ENCODE results near the gene ZNF202. TPM values are rescaled to one million over a fixed set of nuclear protein-coding genes. Genes with fewer than 3 reads are reported as not detected.

Gene ZNF202
- total RNA-seq, 1 experiment from 2014 or later = 7.4 TPM

DNA sequence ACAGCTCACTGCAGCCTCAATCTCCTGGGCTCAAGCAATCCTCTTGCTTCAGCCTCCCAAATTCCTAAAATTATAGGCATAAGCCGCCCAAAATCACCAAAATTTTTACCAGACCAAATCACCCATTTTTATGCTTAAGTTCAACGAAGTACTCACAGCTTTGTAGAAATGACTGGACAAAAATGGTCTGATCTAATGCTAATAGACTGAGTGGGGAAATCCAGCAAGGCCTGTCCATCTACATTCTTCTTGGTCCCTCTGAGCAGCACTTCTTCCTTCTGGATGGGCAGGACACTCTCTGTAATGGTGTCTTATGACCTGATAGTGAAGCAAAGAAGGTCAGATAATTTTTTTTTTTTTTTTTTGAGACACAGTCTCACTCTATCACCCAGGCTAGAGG lies 31.6 kb upstream of the ZNF202 start:
- H3K9me2 ChIP-seq (ENCODE audit: insufficient read depth) = no peaks in the 10 kb centered on the region
- H3K9me3 ChIP-seq (ENCODE audit: insufficient read depth, low read depth) = no peaks in the 10 kb centered on the region; the same call in 1 of the 2 replicates
- H4K20me1 ChIP-seq (ENCODE audit: insufficient read depth) = no peaks in the 10 kb centered on the region
- ChIA-PET POLR2A (ENCODE audit: unreplicated experiment) (no interaction called here), CTCF (no interaction called here)
- no peaks in the 10 kb centered on the region for H3K27me3 ChIP-seq (ENCODE audit: insufficient read depth, low read depth)
- no peak overlapping the region for H3K4me2 ChIP-seq
- H3K4me1 ChIP-seq (replicated peaks; ENCODE audit: insufficient read depth) = no peaks in the 10 kb centered on the region
- no peak overlapping the region for H2AFZ ChIP-seq
- no peaks in the 10 kb centered on the region for H3F3A ChIP-seq (ENCODE audit: insufficient read depth, low read depth)
- no peak overlapping the region for H3K27ac ChIP-seq
- DNase-seq = no peak
- TF ChIP-seq EZH2 (IDR thresholded peaks at IDR 0.05; ENCODE audit: low read depth) (no peak), CTCF (conservative IDR thresholded peaks at IDR 0.05) (no peak)
- no peaks in the 10 kb centered on the region for H3K36me3 ChIP-seq (ENCODE audit: low read depth)
- no peaks in the 10 kb centered on the region for H3K79me2 ChIP-seq (ENCODE audit: low read depth)
- H3K4me3 ChIP-seq = no peak overlapping the region
- no TSS peak for BruUV-seq (replicated peaks)
- intact Hi-C loops (cut with micrococcal nuclease; ENCODE audit: unreplicated experiment) = no loop called here

DNA sequence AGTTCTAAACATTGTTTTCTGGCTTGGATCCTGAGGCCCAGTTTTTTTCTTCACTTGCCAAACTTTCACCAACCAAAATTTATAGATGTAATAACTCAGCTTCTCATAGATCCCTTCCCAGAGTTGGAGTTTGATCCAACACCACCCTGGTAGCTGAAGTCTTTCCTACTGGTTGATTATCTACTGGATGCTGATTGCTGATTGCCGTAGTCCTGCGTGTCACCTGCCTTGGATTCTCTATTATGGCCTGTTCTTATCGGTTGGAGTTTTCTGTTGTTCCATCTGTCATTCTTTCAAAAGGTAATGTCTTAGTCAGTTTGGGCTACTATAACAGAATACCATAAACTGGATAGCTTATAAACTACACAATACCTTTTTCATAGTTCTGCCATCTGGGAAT lies 30.2 kb upstream of the ZNF202 start:
- Histone ChIP-seq H3K4me2 (no peak overlapping the region), H3K9me3 (ENCODE audit: insufficient read depth, low read depth) (no peaks in the 10 kb centered on the region; the same call in 1 of the 2 replicates), H3K79me2 (ENCODE audit: low read depth) (no peaks in the 10 kb centered on the region), H3F3A (ENCODE audit: insufficient read depth, low read depth) (no peaks in the 10 kb centered on the region), H4K20me1 (ENCODE audit: insufficient read depth) (no peaks in the 10 kb centered on the region), H3K27ac (no peak overlapping the region), H3K27me3 (ENCODE audit: insufficient read depth, low read depth) (0 out of 2 replicates have a peak, but pooled peaks cover 3% of the 10 kb centered on the region), H3K4me3 (no peak overlapping the region), H2AFZ (no peak overlapping the region), H3K36me3 (ENCODE audit: low read depth) (no peaks in the 10 kb centered on the region), H3K9me2 (ENCODE audit: insufficient read depth) (no peaks in the 10 kb centered on the region), H3K4me1 (replicated peaks; ENCODE audit: insufficient read depth) (no peaks in the 10 kb centered on the region)
- TF ChIP-seq CTCF (conservative IDR thresholded peaks at IDR 0.05) (no peak), EZH2 (IDR thresholded peaks at IDR 0.05; ENCODE audit: low read depth) (no peak)
- ChIA-PET CTCF (no interaction called here), POLR2A (ENCODE audit: unreplicated experiment) (no interaction called here)
- intact Hi-C loops (cut with micrococcal nuclease; ENCODE audit: unreplicated experiment) = no loop called here
- no TSS peak for BruUV-seq (replicated peaks)
- DNase-seq = no peak

GRCh38 chr11:123770712-123771111 lies 29.3 kb upstream of the ZNF202 start:
- H3K9me3 ChIP-seq (ENCODE audit: insufficient read depth, low read depth) = no peaks in the 10 kb centered on the region; the same call in 1 of the 2 replicates
- H4K20me1 ChIP-seq (ENCODE audit: insufficient read depth) = no peaks in the 10 kb centered on the region
- H3K4me1 ChIP-seq (replicated peaks; ENCODE audit: insufficient read depth) = no peaks in the 10 kb centered on the region
- no peaks in the 10 kb centered on the region for H3F3A ChIP-seq (ENCODE audit: insufficient read depth, low read depth)
- no peaks in the 10 kb centered on the region for H3K9me2 ChIP-seq (ENCODE audit: insufficient read depth)
- H3K36me3 ChIP-seq (ENCODE audit: low read depth) = no peaks in the 10 kb centered on the region
- intact Hi-C loops (cut with micrococcal nuclease; ENCODE audit: unreplicated experiment) = no loop called here
- no peak for DNase-seq
- no peak overlapping the region for H2AFZ ChIP-seq
- TF ChIP-seq EZH2 (IDR thresholded peaks at IDR 0.05; ENCODE audit: low read depth) (no peak), CTCF (conservative IDR thresholded peaks at IDR 0.05) (no peak)
- ChIA-PET POLR2A (ENCODE audit: unreplicated experiment) (interaction anchor here (0.6 kb wide), 1 partner anchor 43 kb away, joined by 3 read pairs; no protein-coding TSS in a partner anchor), CTCF (no interaction called here)
- no peaks in the 10 kb centered on the region for H3K79me2 ChIP-seq (ENCODE audit: low read depth)
- no peak overlapping the region for H3K4me2 ChIP-seq
- BruUV-seq (replicated peaks) = no TSS peak
- no peak overlapping the region for H3K27ac ChIP-seq
- H3K27me3 ChIP-seq (ENCODE audit: insufficient read depth, low read depth) = 0 out of 2 replicates have a peak, but pooled peaks cover 3% of the 10 kb centered on the region
- H3K4me3 ChIP-seq = no peak overlapping the region
